Measurements from ENCODE around the gene CEP70.

GRCh38 chr3:138498991-138499390, 95.1 kb downstream of the CEP70 start:
- TF ChIP-seq CTCF (optimal IDR thresholded peaks at IDR 0.05 in 1 of 3, IDR thresholded peaks at IDR 0.05 in 1 of 3, conservative IDR thresholded peaks at IDR 0.05 in 1 of 3; ENCODE audit: extremely low read depth in 1 of 3, insufficient read depth in 2 of 3, low read length in 3 of 3) (no peak), EZH2 (IDR thresholded peaks at IDR 0.05; ENCODE audit: low read length) (no peak)
